ENCODE results near the gene TTC23.

Gene TTC23

GRCh38 chr15:99099661-99100060 is 149.7 kb downstream of the TTC23 start:
- DNase-seq: no peak

- no peak for DNase-seq
Observed at GRCh38 chr15:99098991-99099390, 150.4 kb downstream of the TTC23 start.

- DNase-seq: no peak
Observed at GRCh38 chr15:99098426-99098825, 151.0 kb downstream of the TTC23 start.

GRCh38 chr15:99097441-99098410 is 151.7 kb downstream of the TTC23 start:
- DNase-seq: no peak

GRCh38 chr15:99096894-99097426 is 152.4 kb downstream of the TTC23 start:
- DNase-seq: no peak

GRCh38 chr15:99096173-99096893 is 153.0 kb downstream of the TTC23 start:
- no peak for DNase-seq

- no peak for DNase-seq
Observed at GRCh38 chr15:99095626-99096025, 153.8 kb downstream of the TTC23 start.

- DNase-seq: no peak
Observed at GRCh38 chr15:99092554-99093172, 156.7 kb downstream of the TTC23 start.

GRCh38 chr15:99090938-99091337 is 158.4 kb downstream of the TTC23 start:
- DNase-seq: no peak

GRCh38 chr15:99090011-99090699 is 159.2 kb downstream of the TTC23 start:
- DNase-seq: no peak

- DNase-seq: no peak
Observed at GRCh38 chr15:99087405-99087943, 161.9 kb downstream of the TTC23 start.

GRCh38 chr15:99086327-99086667 is 163.1 kb downstream of the TTC23 start:
- DNase-seq: no peak

Measured in CD4-positive, alpha-beta T cell treated with Interleukin-10 for 1 hour (primary cell).